Measurements from ENCODE around the gene SKP2.

Gene SKP2

GRCh38 chr5:36214436-36214835 lies 62.5 kb downstream of the SKP2 start:
- no peak for TF ChIP-seq CTCF (conservative IDR thresholded peaks at IDR 0.05; ENCODE audit: low read depth, low read length)
- no peak overlapping the region for H3K4me3 ChIP-seq (ENCODE audit: low read length)
- no peak for DNase-seq (ENCODE audit: low read depth)

- no peak overlapping the region for H3K4me3 ChIP-seq (ENCODE audit: low read length)
- no peak for TF ChIP-seq CTCF (conservative IDR thresholded peaks at IDR 0.05; ENCODE audit: low read depth, low read length)
- DNase-seq (ENCODE audit: low read depth) = no peak
Observed at GRCh38 chr5:36215910-36216309, 64.0 kb downstream of the SKP2 start.

- TF ChIP-seq CTCF (conservative IDR thresholded peaks at IDR 0.05; ENCODE audit: low read depth, low read length) = no peak
- DNase-seq (ENCODE audit: low read depth) = no peak
- H3K4me3 ChIP-seq (ENCODE audit: low read length) = no peak overlapping the region
Observed at GRCh38 chr5:36217567-36217966, 65.7 kb downstream of the SKP2 start.

GRCh38 chr5:36217988-36218387 lies 66.1 kb downstream of the SKP2 start:
- DNase-seq (ENCODE audit: low read depth) = no peak
- TF ChIP-seq CTCF (conservative IDR thresholded peaks at IDR 0.05; ENCODE audit: low read depth, low read length) = no peak

GRCh38 chr5:36222620-36223019 lies 70.7 kb downstream of the SKP2 start:
- no peak for DNase-seq (ENCODE audit: low read depth)
- no peak for TF ChIP-seq CTCF (conservative IDR thresholded peaks at IDR 0.05; ENCODE audit: low read depth, low read length)
- H3K4me3 ChIP-seq (ENCODE audit: low read length) = no peak overlapping the region

More at GRCh38 chr5:36217988-36218387, 66.1 kb downstream of the SKP2 start:
- no peak overlapping the region for H3K4me3 ChIP-seq (ENCODE audit: low read length)

DNA sequence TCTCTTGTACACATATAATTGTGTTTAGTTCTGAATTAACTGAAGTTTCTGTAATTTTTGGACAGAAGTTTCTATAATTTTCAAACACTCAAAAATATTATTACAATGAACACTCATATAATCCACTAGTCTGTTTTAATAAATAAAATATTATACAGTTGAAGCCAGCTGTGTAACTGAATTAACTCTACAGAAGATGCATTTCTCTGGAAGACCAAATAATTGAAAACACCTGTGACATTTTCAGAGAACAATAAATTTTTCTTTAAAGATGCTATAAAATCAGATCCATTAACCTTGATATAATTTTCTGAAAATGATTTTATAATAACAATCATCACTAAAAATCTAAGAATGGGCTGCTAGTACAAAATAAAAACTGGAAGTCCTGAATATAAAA lies 75.1 kb downstream of the SKP2 start:
- TF ChIP-seq CTCF (conservative IDR thresholded peaks at IDR 0.05; ENCODE audit: low read depth, low read length) = no peak
- H3K4me3 ChIP-seq (ENCODE audit: low read length) = no peak overlapping the region

DNA sequence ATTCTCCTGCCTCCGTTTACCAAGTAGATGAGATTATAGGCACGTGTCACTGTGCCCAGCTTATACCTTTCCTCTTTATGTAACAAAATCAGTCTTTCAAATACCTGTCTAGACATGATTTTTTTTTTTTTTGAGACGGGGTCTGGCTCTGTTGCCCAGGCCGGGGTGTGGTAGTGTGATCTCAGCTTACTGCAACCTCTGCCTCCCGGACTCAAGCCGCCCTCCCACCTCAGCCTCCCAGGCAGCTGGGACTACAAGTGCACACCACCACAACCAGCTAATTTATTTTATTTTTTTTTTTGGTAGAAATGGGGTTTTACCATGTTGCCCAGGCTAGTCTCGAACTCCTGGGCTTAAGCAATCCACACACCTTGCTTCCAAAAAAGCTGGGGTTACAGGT lies 76.6 kb downstream of the SKP2 start:
- TF ChIP-seq CTCF (conservative IDR thresholded peaks at IDR 0.05; ENCODE audit: low read depth, low read length) = no peak
- no peak for DNase-seq (ENCODE audit: low read depth)
- no peak overlapping the region for H3K4me3 ChIP-seq (ENCODE audit: low read length)

More for the DNA sequence above, 75.1 kb downstream of the SKP2 start:
- DNase-seq (ENCODE audit: low read depth) = no peak

Data from retinal pigment epithelial cell (primary cell).